ENCODE results near the gene KLHDC4. TPM values are rescaled to one million over a fixed set of nuclear protein-coding genes. Genes with fewer than 3 reads are reported as not detected.
A peak's percentile ranks its signal among the peaks of the same experiment; 100 is the strongest.
"Not testable (repeated sequence)": the region's sequence is repeated elsewhere in the genome, so short reads cannot be mapped to it uniquely, and the experiment has no call there.

The KLHDC4 gene
- total RNA-seq: 10 to 100 TPM in 8 of 9 donors, 1 to 10 TPM in 1; 6.8 to 19.2 (median 13.7) TPM
- 10 to 100 TPM; 17.8 to 20.5 TPM for polyA plus RNA-seq
- long read RNA-seq, donor 1, full-length matches to known transcripts: 7 of 8 reads
- long read RNA-seq, donor 1, partial matches to known transcripts: 0 of 8 reads
- long read RNA-seq, donor 1, other reads (novel, unspliced or antisense): 1 of 8 reads
- long read RNA-seq, donor 2, transcript KLHDC4-201 (12 exons, 1,886 nt): major isoform, 31 of 56 reads
- long read RNA-seq, donor 2, partial matches to known transcripts: 5 of 56 reads
- long read RNA-seq, donor 2, other reads (novel, unspliced or antisense): 18 of 56 reads
- long read RNA-seq, donor 3, full-length matches to known transcripts: 3 of 8 reads
- long read RNA-seq, donor 3, partial matches to known transcripts: 1 of 8 reads
- long read RNA-seq, donor 3, other reads (novel, unspliced or antisense): 4 of 8 reads

DNA sequence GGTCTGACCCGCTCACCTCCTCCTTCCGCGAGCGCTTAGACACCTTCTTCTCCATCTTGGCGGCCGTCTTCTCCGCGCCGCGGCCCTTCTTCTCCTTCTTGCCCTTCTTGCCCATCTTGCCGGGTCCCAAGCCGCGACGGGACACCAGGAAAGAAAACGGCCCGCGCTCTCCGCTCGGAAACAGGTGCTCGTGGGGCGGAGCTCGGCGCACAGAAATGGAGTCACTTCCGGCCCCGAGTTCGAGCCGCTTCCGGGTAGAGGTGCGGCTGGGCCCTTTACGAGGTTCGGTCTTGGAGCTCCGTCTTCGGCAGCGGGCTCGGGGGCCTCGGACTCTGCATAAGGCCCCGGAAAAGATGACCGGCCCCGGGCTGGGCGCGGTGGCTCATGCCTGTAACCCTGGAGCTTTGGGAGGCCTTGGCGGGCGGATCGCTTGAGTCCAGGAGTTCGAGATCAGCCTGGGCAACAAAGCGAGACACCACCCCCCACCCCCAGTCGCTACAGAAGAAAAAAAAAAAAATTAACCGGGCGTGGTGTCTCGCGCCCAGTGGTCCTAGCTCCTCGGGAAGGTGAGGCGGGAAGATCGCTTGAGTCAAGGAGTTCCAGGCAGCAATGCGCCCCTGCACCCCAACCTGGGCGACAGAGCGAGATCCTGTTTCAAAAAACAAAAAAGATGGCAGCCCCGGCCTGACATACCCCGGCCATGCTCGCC lies at the start of gene KLHDC4:
TSS of gene KLHDC4 (minus strand) at position 211 of the 709 bp plus-strand sequence. CDS start at position 115, 96 bp downstream.
- H3K27me3 ChIP-seq: peaks cover 0 to 4% (median 0%) of the 10 kb centered on the region in 9 donors

DNA sequence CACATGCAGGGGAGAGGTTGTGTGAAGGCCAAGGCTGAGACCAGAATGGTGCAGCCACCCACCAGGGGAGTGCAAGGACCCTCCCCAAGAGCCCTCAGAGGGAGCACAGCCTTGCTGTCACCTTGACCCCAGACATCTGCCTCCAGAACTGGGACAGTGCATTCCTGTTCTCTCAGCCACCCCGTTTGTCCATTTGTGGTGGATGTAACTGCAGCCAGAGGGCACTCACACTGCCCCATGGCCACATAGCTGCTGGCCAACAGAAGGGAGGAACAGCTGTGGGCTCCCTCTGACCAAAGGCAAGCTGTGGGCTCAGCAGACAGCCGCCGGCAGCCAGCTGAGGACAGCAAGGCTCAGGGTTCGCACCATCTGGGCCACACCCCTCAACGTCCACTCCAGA lies 49.8 kb upstream of the KLHDC4 start:
- no peak overlapping the region for H3K27ac ChIP-seq
- peaks cover 0 to 6% (median 0%) of the 10 kb centered on the region in 12 donors for H3K4me1 ChIP-seq
- no peaks in the 10 kb centered on the region for H3K36me3 ChIP-seq
- ATAC-seq (no peak), DNase-seq (no peak)
- H3K27me3 ChIP-seq: no peaks in the 10 kb centered on the region
- TF ChIP-seq, protein P1, sequence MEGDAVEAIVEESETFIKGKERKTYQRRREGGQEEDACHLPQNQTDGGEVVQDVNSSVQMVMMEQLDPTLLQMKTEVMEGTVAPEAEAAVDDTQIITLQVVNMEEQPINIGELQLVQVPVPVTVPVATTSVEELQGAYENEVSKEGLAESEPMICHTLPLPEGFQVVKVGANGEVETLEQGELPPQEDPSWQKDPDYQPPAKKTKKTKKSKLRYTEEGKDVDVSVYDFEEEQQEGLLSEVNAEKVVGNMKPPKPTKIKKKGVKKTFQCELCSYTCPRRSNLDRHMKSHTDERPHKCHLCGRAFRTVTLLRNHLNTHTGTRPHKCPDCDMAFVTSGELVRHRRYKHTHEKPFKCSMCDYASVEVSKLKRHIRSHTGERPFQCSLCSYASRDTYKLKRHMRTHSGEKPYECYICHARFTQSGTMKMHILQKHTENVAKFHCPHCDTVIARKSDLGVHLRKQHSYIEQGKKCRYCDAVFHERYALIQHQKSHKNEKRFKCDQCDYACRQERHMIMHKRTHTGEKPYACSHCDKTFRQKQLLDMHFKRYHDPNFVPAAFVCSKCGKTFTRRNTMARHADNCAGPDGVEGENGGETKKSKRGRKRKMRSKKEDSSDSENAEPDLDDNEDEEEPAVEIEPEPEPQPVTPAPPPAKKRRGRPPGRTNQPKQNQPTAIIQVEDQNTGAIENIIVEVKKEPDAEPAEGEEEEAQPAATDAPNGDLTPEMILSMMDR (IDR thresholded peaks at IDR 0.05): no peak
- no peak for TF ChIP-seq POLR2A (IDR thresholded peaks at IDR 0.05)
- H3K9me3 ChIP-seq: peaks cover 0 to 28% (median 16%) of the 10 kb centered on the region in 12 donors
- intact Hi-C loops (cut with DNase I): no loop called here
- H3K4me3 ChIP-seq: no peak overlapping the region
- 25 to 74% (median 65%) methylated on average over 1 to 5 of the region's 5 CpGs for WGBS, 4 donors

More for the DNA sequence above, at the start of gene KLHDC4:
- ATAC-seq (peak; percentile 81 to 96 (median 94)), DNase-seq (peak; percentile 89 to 93 (median 91))
- WGBS, 4 donors: 1 to 2% (median 1%) methylated on average over 52 to 60 of the region's 60 CpGs
- peak within 1 kb of the TSS; percentile 57 to 93 (median 84) for H3K27ac ChIP-seq
- TF ChIP-seq, protein P1 (IDR thresholded peaks at IDR 0.05): no peak
- TF ChIP-seq POLR2A (IDR thresholded peaks at IDR 0.05): peak in 1 of 2 donors; percentile 72
- no peaks in the 10 kb centered on the region for H3K9me3 ChIP-seq
- H3K36me3 ChIP-seq: peaks cover 0 to 32% (median 24%) of the 10 kb centered on the region in 9 donors
- H3K4me3 ChIP-seq: peak within 1 kb of the TSS; percentile 81 to 97 (median 93)
- intact Hi-C loops (cut with DNase I): loop anchor here in 9 of 10 donors (2.0 to 10.0 kb wide), 6 partner anchors 177 to 809 kb away; partner anchors contain the start of genes MAP1LC3B (in 5 of the 9) and ZC3H18 (in 2 of the 9)
- peaks cover 3 to 26% (median 9%) of the 10 kb centered on the region in 12 donors for H3K4me1 ChIP-seq

DNA sequence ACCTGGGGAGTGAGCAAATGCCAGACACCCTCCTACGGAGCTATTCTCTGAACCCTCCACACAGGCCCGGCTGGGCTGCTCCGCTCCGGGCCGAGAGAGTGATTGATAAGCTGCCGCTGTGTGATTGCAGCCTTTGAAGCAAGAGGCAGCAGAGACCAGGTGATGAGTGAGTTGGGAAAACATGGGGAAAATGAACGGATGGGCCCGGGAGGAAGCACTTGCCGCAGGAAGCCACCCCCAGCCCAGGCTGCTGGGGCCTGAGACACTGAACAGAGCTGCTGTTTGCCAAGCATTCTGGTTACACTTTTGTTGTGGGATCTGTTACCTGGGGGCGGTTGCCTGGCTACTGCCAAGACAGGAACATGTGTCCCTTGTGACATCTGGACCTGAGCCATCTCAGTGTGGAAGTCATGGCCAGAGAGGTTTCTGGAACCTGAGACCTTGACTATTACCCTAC lies 46.4 kb upstream of the KLHDC4 start:
- TF ChIP-seq POLR2A (IDR thresholded peaks at IDR 0.05): no peak
- TF ChIP-seq, protein P1 (IDR thresholded peaks at IDR 0.05): no peak
- 7 to 25% (median 22%) methylated on average over 8 to 10 of the region's 10 CpGs for WGBS, 4 donors
- Histone ChIP-seq H3K9me3 (peaks cover 0 to 11% (median 7%) of the 10 kb centered on the region in 12 donors), H3K4me1 (peaks cover 0 to 8% (median under 1%) of the 10 kb centered on the region in 12 donors), H3K4me3 (no peak overlapping the region), H3K27ac (no peak overlapping the region), H3K27me3 (no peaks in the 10 kb centered on the region), H3K36me3 (no peaks in the 10 kb centered on the region)
- no peak for DNase-seq
- intact Hi-C loops (cut with DNase I): no loop called here
- ATAC-seq: peak in 2 of 4 donors; percentile 32 to 43

DNA sequence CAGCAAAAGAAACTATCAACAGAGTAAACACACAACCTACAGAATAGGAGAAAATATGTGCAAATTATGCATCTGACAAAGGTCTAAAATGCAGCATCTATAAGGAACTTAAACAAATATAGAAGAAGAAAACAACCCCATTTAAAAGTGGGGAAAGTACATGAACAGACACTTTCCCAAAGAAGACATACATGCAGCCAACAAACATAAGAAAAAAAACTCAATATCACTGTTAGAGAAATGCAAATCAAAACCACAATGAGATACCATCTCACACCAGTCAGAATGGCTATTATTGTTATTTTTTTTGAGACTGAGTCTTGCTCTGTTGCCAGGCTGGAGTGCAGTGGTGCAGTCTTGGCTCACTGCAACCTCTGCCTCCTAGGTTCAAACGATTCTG lies 45.7 kb upstream of the KLHDC4 start:
- intact Hi-C loops (cut with DNase I); DNase-seq; H3K9me3 ChIP-seq; H3K36me3 ChIP-seq; H3K4me3 ChIP-seq; ATAC-seq; H3K27me3 ChIP-seq; H3K27ac ChIP-seq: not testable (repeated sequence)
- H3K4me1 ChIP-seq: peaks cover 0 to 16% (median 5%) of the 10 kb centered on the region in 12 donors
- WGBS, 4 donors: 56 to 81% (median 71%) methylated on average over 1 of the region's 1 CpG
